ENCODE results near the gene GPHA2. TPM values are rescaled to one million over a fixed set of nuclear protein-coding genes. Genes with fewer than 3 reads are reported as not detected.

The GPHA2 gene
- polyA plus RNA-seq, 2 of the 4 experiments (the other 2 are of a cell fraction), result not detected

- H3K4me1 ChIP-seq, result peaks cover 82% of the 10 kb centered on the region
- POLR2A ChIA-PET, result interaction anchor here (0.7 to 1.5 kb wide), 5 partner anchors 8 to 110 kb away, joined by 3 to 9 read pairs (median 3); partner anchors contain the start of gene EHD1
- no peak overlapping the region for H3K4me3 ChIP-seq
- no peaks in the 10 kb centered on the region for H3K9me3 ChIP-seq
- peak; percentile 89 for FAIRE-seq
- TF ChIP-seq ESRRA (IDR thresholded peaks at IDR 0.05; ENCODE audit: borderline replicate concordance, low read length) (peak; percentile 74; the same call in 1 of the 2 replicates), USF2 (IDR thresholded peaks at IDR 0.05) (no peak), PHF8 (IDR thresholded peaks at IDR 0.05; ENCODE audit: borderline replicate concordance, low read depth) (no peak), RARB (CRISPR knock-in tag; IDR thresholded peaks at IDR 0.05) (no peak), HES2 (IDR thresholded peaks at IDR 0.05) (no peak), PBX3 (IDR thresholded peaks at IDR 0.05) (no peak), E2F6 (IDR thresholded peaks at IDR 0.05; ENCODE audit: borderline replicate concordance, low read depth) (peak; percentile 58), RCOR1 (IDR thresholded peaks at IDR 0.05; ENCODE audit: low read depth, low read length) (no peak), ELK1 (IDR thresholded peaks at IDR 0.05; ENCODE audit: low read depth, low read length) (no peak), FOSL2 (IDR thresholded peaks at IDR 0.05) (peak; percentile 31; the same call in 1 of the 2 replicates), FOSL2 (CRISPR knock-in tag; IDR thresholded peaks at IDR 0.05) (peak; percentile 73), POLR2AphosphoS2 (conservative IDR thresholded peaks at IDR 0.05; ENCODE audit: low read length) (no peak), NPAS2 (CRISPR knock-in tag; IDR thresholded peaks at IDR 0.05; ENCODE audit: borderline replicate concordance) (no peak), JUNB (IDR thresholded peaks at IDR 0.05) (peak; percentile 22; the same call in 1 of the 2 replicates), JUN (IDR thresholded peaks at IDR 0.05) (peak; percentile 43 to 70; a peak in 2 of 5 replicates), POLR2A (IDR thresholded peaks at IDR 0.05; ENCODE audit: low read length) (peak; percentile 32), EP300 (IDR thresholded peaks at IDR 0.05) (0 out of 5 replicates have a peak, but pooled peaks of 1 of the 2 experiments have one; percentile 13), MAFK (IDR thresholded peaks at IDR 0.05; ENCODE audit: partially characterized antibody) (peak; percentile 29), RNF2 (IDR thresholded peaks at IDR 0.05; ENCODE audit: borderline replicate concordance, low read depth) (no peak), ZFP36 (IDR thresholded peaks at IDR 0.05; ENCODE audit: borderline replicate concordance, partially characterized antibody) (peak; percentile 67), ZSCAN20 (CRISPR knock-in tag; IDR thresholded peaks at IDR 0.05) (no peak), MAX (IDR thresholded peaks at IDR 0.05) (peak; percentile 80), HEYL (CRISPR knock-in tag; IDR thresholded peaks at IDR 0.05) (no peak), RFX5 (IDR thresholded peaks at IDR 0.05) (no peak)
- H3K4me2 ChIP-seq, result peak overlapping the region; percentile 85
- CTCF ChIA-PET, result interaction anchor here (0.9 to 31.5 kb wide), 14 partner anchors 10 to 228 kb away, joined by 3 to 1607 read pairs (median 7); partner anchors contain the start of genes ARL2, ATG2A, CDC42BPG and EHD1
- peak; percentile 68 to 78 for ATAC-seq
- DNase-seq (ENCODE audit: low read depth in 1 of 2, low spot score in 1 of 2), result peak; percentile 89 to 94
- 2% methylated on average over 8 of the region's 9 CpGs for WGBS (ENCODE audit: missing lambda C conversion rate)
- H3K27ac ChIP-seq, result peak overlapping the region; percentile 92 to 97
Observed at GRCh38 chr11:64888729-64889511, 46.8 kb downstream of the GPHA2 start.
